ENCODE results near the gene BCDIN3D. TPM values are rescaled to one million over a fixed set of nuclear protein-coding genes. Genes with fewer than 3 reads are reported as not detected.

BCDIN3D gene
- total RNA-seq, 1 experiment from 2014 or later: 1.6 TPM

DNA sequence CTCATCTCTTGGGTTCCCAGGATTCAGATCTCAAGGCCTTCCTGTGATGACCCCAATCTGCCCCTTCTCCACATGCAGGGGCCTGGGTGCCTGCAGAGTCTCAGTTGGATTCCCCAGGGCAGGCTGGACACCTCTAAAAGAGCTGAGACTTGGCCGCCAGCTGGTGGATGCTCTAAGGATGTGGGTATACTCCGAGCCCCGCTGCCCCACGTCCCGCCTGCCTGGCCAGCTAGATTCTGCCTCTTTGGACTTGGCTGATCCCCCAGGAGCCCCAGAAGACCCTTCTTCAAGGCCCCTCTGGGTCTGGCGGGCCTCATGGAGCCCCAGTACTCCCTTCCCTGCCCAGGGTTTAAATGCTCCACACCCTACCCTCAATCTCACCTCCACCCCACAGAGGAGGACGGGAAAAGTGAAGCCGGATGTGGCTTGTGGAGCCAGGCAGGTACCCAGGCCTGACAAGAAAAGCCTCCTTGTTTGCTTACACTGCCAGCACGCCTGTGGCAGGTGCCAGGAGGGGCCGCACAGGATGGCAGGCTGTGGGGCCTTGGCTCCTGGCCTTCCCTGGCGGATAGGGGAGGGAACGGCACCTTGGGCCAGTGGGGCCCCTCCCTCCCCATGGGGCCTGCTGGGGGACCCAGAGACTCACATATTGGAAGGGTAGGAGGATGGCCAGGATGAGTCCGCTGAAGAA is 45.7 kb upstream of the BCDIN3D start:
- no peaks in the 10 kb centered on the region for H3K9me3 Mint-ChIP-seq
- H3K4me3 Mint-ChIP-seq: no peak overlapping the region
- ATAC-seq: no peak
- H3K36me3 Mint-ChIP-seq: no peaks in the 10 kb centered on the region
- POLR2A ChIA-PET: no interaction called here
- no peak overlapping the region for H3K27ac Mint-ChIP-seq
- peaks cover 30% of the 10 kb centered on the region for H3K4me1 Mint-ChIP-seq
- no peaks in the 10 kb centered on the region; the same call in 1 of the 2 replicates for H3K27me3 Mint-ChIP-seq (ENCODE audit: low read depth)
- 0 out of 2 replicates have a peak, but pooled peaks have one; percentile 28 for TF ChIP-seq FOXP1 (CRISPR knock-in tag; IDR thresholded peaks at IDR 0.05; ENCODE audit: borderline replicate concordance)
- no peak for TF ChIP-seq NR1H2 (CRISPR knock-in tag; IDR thresholded peaks at IDR 0.05)
- no peak for TF ChIP-seq EMX1 (CRISPR knock-in tag; IDR thresholded peaks at IDR 0.05)
- no peak for TF ChIP-seq MXD4 (CRISPR knock-in tag; IDR thresholded peaks at IDR 0.05; ENCODE audit: borderline replicate concordance)
- CTCF ChIA-PET: interaction anchor here (1.4 to 3.7 kb wide), 2 partner anchors 21 to 57 kb away, joined by 9 to 15 read pairs; no protein-coding TSS in a partner anchor
- DNase-seq (ENCODE audit: low spot score): no peak

DNA sequence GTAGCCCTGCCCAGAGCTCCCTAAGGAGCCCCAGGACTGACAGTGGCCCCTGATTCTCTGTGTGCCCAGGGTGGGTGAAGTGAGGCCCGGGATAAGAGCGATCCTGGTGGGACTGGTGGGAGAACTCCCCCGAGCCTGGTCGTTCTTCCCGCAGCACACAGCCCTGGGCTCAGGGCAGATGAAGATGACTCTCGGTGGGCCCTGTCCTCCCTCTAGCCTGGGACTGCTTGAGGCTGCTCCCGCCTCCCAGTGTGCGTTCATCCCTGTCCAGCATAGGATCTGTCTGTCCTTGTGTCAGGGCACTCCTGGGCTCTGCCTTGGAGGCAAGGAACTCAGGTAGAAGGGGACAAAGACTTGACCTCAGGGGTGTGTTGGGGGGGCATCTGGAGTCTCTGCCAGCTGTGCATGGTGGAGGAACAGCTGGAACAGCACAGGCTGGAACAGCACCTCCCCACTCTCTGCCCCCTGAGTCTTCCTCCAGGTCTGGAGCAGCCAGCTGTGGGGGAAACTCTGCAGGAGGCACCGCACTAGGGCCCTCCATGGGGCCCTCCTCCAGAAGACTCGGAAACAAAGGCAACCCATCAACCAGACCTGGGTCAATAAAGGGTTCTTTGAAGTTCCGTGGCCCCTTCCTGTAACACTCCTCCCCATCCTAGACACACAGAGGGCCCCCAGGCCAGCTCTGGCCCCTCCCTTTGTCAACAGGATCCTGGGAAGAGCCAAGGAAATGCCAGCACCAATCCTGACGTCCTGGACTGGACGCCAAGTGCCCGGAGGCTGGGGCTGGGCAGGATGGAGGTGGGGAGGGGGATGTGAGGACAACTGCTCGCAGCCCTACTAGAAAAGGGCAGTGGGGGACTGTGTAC is 44.9 kb upstream of the BCDIN3D start:
- TF ChIP-seq ZNF423 (CRISPR knock-in tag; IDR thresholded peaks at IDR 0.05) (peak; percentile 60; the same call in 1 of the 2 replicates), ESRRA (CRISPR knock-in tag; IDR thresholded peaks at IDR 0.05; ENCODE audit: borderline replicate concordance) (no peak)
- no peak for ATAC-seq
- no peak for DNase-seq (ENCODE audit: low spot score)
- Mint-ChIP-seq H3K36me3 (no peaks in the 10 kb centered on the region), H3K27me3 (ENCODE audit: low read depth) (no peaks in the 10 kb centered on the region), H3K27ac (no peak overlapping the region), H3K4me3 (no peak overlapping the region), H3K9me3 (no peaks in the 10 kb centered on the region), H3K4me1 (peaks cover 39% of the 10 kb centered on the region)
- CTCF ChIA-PET: interaction anchor here (1.4 to 3.7 kb wide), 4 partner anchors 21 to 79 kb away, joined by 9 to 16 read pairs (median 12); no protein-coding TSS in a partner anchor
- POLR2A ChIA-PET: no interaction called here

DNA sequence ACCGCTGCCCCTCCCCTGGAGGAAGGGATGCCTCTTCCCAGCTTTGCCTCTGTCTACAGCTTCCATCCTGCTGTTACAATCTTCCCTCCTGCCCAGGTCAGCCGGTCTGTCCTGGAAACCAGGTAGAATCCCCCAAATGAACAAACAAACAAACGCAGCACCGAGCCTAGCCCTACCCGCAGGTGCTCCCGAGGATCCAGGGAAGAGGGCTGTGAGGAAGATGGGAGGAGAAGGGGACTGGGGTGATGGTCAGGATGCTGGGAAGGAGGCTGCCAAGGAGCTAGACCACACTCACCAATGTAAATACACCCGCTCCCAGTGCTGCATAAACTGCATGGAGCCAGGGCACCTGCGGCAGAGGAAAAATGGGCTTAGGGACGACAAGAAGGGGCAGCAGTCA is 44.2 kb upstream of the BCDIN3D start:
- H3K36me3 Mint-ChIP-seq: no peaks in the 10 kb centered on the region
- H3K4me1 Mint-ChIP-seq: peaks cover 43% of the 10 kb centered on the region
- DNase-seq (ENCODE audit: low spot score) (no peak), ATAC-seq (no peak)
- no peak overlapping the region for H3K27ac Mint-ChIP-seq
- no peak overlapping the region for H3K4me3 Mint-ChIP-seq
- TF ChIP-seq TEAD1 (CRISPR knock-in tag; IDR thresholded peaks at IDR 0.05) (no peak), TEAD4 (CRISPR knock-in tag; IDR thresholded peaks at IDR 0.05) (no peak), CREM (CRISPR knock-in tag; IDR thresholded peaks at IDR 0.05) (no peak), ZNF423 (CRISPR knock-in tag; IDR thresholded peaks at IDR 0.05) (no peak), ESRRA (CRISPR knock-in tag; IDR thresholded peaks at IDR 0.05; ENCODE audit: borderline replicate concordance) (no peak)
- TF ChIP-seq, protein P1, sequence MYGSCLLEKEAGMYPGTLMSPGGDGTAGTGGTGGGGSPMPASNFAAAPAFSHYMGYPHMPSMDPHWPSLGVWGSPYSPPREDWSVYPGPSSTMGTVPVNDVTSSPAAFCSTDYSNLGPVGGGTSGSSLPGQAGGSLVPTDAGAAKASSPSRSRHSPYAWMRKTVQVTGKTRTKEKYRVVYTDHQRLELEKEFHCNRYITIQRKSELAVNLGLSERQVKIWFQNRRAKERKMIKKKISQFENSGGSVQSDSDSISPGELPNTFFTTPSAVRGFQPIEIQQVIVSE (CRISPR knock-in tag; IDR thresholded peaks at IDR 0.05; ENCODE audit: borderline replicate concordance): no peak
- TF ChIP-seq, protein P2, sequence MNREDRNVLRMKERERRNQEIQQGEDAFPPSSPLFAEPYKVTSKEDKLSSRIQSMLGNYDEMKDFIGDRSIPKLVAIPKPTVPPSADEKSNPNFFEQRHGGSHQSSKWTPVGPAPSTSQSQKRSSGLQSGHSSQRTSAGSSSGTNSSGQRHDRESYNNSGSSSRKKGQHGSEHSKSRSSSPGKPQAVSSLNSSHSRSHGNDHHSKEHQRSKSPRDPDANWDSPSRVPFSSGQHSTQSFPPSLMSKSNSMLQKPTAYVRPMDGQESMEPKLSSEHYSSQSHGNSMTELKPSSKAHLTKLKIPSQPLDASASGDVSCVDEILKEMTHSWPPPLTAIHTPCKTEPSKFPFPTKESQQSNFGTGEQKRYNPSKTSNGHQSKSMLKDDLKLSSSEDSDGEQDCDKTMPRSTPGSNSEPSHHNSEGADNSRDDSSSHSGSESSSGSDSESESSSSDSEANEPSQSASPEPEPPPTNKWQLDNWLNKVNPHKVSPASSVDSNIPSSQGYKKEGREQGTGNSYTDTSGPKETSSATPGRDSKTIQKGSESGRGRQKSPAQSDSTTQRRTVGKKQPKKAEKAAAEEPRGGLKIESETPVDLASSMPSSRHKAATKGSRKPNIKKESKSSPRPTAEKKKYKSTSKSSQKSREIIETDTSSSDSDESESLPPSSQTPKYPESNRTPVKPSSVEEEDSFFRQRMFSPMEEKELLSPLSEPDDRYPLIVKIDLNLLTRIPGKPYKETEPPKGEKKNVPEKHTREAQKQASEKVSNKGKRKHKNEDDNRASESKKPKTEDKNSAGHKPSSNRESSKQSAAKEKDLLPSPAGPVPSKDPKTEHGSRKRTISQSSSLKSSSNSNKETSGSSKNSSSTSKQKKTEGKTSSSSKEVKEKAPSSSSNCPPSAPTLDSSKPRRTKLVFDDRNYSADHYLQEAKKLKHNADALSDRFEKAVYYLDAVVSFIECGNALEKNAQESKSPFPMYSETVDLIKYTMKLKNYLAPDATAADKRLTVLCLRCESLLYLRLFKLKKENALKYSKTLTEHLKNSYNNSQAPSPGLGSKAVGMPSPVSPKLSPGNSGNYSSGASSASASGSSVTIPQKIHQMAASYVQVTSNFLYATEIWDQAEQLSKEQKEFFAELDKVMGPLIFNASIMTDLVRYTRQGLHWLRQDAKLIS (CRISPR knock-in tag; IDR thresholded peaks at IDR 0.05; ENCODE audit: borderline replicate concordance): no peak
- TF ChIP-seq, protein P3, sequence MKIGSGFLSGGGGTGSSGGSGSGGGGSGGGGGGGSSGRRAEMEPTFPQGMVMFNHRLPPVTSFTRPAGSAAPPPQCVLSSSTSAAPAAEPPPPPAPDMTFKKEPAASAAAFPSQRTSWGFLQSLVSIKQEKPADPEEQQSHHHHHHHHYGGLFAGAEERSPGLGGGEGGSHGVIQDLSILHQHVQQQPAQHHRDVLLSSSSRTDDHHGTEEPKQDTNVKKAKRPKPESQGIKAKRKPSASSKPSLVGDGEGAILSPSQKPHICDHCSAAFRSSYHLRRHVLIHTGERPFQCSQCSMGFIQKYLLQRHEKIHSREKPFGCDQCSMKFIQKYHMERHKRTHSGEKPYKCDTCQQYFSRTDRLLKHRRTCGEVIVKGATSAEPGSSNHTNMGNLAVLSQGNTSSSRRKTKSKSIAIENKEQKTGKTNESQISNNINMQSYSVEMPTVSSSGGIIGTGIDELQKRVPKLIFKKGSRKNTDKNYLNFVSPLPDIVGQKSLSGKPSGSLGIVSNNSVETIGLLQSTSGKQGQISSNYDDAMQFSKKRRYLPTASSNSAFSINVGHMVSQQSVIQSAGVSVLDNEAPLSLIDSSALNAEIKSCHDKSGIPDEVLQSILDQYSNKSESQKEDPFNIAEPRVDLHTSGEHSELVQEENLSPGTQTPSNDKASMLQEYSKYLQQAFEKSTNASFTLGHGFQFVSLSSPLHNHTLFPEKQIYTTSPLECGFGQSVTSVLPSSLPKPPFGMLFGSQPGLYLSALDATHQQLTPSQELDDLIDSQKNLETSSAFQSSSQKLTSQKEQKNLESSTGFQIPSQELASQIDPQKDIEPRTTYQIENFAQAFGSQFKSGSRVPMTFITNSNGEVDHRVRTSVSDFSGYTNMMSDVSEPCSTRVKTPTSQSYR (CRISPR knock-in tag; IDR thresholded peaks at IDR 0.05): no peak
- no peaks in the 10 kb centered on the region for H3K27me3 Mint-ChIP-seq (ENCODE audit: low read depth)
- no peaks in the 10 kb centered on the region for H3K9me3 Mint-ChIP-seq
- CTCF ChIA-PET: interaction anchor here (1.9 to 3.7 kb wide), 3 partner anchors 20 to 80 kb away, joined by 10 to 16 read pairs (median 15); no protein-coding TSS in a partner anchor
- POLR2A ChIA-PET: no interaction called here

Data from WTC11 (cell line).